Activated CD4-positive, alpha-beta T cell treated with anti-CD3 and anti-CD28 coated beads for 48 hours (primary cell): ENCODE measurements around the gene ACY1.

Experiments
- DNase-seq: peaks from one replicate; pipeline ENCODE4 v3.0.0-alpha.2; 2020

The ACY1 gene

DNA sequence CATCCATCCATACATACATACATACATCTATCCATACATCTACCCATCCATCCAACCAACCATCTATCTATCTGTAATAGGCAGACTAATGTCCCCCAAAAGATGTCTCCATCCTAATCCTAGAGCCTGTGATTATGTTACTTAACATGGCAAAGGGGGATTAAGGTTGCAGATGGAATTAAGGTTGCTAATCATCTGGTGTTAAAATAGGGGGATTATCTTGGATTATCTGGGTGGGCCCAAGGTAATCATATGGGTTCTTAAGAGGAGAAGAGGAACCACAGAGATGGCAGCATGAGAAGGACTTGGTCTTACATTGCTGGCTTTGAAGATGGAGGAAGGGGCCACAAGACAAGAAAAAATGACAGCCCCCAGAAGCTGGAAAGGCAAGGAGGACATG lies 27.1 kb downstream of the ACY1 start:
- no peak for DNase-seq

DNA sequence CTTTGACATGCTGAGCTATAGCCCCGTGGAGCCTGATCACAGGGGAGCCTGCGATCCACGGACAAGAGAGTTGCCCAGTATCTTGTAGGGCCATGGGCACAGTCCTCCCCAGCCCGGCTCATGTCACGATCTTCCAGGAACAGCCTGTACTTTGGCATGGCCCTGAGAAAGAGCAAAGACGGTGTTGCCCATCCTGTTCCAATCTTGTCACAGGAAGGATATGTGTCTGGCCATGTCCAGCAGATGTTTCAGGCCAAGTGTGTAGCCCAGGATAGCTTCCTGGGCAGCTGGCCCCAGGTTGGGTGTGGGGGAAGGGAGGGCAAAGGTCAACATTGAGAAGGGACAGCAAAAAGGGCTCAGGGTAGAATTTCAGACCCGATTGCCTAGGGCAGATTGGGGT lies 29.4 kb downstream of the ACY1 start:
- no peak for DNase-seq

DNA sequence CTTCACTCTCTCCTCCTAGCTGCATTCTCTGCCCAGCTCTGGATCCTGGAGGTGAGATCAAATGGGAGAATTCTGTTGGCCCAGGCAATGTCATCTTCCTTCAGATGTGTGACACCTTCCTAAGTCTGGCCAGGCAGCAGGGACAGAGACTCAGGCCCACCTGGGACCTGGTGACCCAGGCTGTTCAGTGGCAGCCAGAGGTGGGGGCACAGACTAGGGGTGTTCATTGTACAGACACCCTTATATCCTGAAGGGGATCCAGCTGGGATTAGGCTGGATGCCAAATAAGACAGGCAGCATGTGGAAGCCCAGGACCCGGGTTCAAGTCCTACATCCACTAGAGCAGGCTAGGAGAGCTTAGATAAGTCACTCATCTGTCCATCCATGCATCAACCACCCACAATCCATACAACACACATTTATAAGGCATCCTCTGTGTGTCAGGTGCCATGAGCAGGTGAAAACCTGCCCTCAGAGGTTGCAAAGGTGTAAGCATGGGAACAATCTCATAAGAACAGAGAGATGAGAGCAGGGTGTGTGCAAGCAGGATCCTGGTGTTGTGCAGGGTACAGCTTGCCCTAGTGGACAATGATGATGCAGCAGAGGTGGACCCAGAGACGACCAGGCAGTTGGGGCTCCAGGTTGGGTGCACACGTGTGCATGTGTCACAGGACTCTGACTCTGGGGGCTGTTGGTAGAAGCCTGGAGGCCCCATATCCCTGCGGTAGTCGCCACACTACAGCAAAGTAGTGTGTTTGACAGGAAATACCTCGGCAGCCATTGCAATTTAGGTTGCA lies 30.7 kb downstream of the ACY1 start:
- no peak for DNase-seq

DNA sequence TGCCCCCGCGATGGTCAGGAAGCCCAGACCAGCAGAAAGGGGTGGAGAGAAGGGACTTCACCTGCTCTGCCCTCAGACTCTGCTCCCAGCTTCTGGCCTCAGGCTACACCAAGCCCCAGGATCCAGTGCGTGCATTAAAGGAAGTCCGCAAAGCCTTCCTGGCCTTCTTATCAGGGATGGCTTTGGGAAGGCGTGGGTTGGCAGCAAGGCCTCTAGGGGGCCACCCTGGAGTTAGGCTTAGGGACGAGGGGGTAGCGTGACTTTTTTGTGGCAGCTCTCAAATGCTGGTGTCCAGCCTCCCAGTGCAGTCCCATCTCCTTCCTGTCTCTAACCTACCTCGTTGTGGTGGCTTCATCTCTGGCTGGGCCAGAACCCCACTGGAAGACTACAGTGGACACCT lies 31.3 kb downstream of the ACY1 start:
- no peak for DNase-seq

DNA sequence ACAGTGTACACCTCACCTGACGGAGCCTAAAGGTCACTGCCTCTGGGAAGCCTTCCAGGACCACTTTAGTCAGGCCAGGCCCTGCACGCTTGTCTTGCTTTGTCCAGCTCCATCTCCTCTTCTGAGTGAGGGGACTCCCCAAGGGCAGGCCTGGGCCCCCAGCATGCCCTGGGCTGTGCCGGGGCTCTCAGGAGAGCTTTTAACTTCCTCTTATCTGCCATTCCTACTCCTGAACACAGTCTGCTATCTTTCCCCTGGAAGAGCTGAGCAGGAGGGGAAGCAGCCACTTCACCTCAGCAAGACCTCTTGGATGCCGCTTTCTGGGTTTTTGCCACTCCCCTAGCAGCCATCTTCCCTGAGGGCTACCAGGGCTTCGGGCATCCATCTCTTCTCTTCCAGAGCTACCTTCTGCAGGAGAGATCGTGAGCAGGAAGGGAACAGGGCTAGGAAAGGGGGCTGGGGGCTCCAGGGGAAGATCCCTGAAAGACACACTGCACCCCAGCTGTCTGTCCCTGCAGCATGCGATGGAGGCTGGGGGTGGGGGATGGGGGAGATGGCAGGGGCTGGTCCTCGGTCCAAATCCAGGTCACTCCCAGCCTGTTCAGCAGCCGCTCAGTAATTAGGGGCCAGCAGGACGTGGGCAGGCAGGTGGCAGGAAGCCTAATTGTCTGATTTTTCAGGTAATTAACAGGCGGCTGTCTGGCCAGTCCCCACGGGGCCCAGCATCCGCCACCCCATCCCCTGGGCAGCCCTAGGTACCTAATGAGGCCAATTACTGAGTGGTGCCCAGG lies 32.3 kb downstream of the ACY1 start:
- no peak for DNase-seq

DNA sequence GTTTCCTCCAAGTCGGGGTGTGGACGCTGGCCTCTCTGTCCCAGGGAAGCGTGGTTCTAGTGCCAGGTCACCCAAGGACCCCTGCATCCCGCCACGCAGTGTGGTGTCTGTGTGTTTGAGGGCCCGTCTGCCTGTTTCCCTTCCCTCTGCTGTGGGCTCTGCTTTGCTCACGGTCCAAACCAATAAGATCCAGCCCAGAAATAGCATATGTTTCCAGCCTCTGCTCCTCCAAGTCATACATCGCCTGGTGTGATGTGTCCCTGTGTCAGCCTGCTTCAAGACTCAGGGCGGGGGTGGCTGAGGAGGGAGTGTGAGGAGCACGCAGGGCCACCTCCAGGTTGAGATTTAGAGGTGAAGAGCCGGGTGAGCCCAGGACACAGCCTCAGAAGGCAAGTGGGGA lies 34.3 kb downstream of the ACY1 start:
- no peak for DNase-seq

DNA sequence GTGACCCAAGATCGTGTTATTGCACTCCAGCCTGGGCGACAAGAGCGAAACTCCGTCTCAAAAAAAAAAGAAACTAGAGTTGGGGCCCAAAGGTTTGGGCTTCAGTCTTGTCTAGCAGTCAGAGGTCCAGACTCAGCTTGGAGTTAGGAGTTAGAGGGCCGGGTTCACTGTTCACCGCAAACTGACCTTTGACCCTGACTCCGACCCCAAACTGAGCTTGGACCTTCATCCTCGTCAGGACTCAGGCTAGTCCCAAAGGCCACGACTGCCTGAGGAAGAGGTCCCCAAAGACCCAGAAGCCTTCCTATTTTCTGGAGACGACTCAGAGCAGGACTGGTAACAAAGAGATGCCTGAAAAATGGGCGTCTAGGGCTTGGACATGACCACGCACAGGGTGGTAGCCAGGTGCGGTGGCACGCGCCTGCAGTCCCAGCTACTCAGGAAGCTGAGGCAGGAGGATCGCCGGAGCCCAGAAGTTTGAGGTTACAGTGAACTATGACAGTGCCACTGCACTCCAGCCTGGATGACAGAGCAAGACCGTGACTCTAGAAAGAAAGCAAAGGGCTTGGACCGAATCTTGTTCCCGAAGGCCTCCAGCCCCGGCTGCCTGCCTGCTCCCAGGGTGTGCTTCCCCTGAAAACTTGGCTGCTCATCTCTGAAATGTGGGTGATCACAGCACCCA lies 35.1 kb downstream of the ACY1 start:
- DNase-seq, result no peak

DNA sequence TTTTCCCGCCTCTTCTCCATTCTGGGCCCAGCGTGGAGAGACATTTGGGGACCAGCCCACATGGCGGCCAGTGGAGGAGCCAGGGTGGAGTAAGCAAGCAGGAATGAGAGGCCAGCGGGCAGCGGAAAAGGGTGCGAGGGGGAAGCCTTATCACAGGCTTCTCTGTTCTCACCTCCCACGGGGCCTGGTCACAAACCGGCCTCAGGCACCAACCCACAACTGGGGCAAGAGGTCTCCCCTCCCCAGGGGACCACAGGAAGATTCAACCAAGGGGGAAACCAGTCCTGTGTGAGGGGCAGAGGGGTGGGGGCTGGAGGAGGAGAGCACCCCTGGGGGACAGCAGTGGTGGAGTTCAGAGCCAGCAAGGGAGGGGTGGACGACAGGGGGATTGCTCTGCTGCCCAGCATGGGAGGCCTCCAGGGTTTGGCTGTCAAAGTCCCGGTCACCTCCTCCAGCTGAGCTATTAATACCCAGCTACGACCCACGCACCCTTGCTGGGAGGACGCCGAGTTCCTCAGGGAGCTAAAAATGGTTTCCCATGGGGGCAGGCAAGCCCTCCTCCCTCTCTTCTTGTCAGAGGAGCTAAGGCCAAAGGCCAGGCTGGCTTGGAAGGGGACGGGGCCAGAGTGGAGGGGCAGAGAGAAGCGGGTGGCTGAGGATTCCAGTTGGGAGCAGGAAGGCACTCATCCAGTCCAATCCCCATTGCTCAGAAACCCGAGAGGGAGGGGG lies 36.2 kb downstream of the ACY1 start:
- no peak for DNase-seq

DNA sequence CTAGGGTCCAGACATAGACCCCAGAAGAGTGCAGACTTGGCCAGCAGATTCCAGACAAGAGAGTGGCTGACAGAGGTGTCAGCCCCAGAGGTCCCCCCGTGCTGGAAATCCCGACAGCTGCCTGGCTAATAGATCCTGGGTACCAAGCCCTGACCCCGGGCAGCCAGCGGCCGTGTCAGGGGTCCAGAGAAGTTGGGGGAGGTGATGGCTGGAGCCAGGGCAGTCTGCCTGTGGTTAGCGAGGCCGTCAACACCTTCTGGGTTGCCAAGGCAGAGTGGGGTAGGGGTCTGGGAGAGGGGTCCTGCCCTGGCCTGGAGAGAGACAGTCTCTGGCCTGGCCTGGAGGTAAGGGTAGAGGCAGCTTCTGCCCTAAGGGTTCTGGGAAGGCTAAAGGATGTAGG lies 37.5 kb downstream of the ACY1 start:
- DNase-seq, result no peak

DNA sequence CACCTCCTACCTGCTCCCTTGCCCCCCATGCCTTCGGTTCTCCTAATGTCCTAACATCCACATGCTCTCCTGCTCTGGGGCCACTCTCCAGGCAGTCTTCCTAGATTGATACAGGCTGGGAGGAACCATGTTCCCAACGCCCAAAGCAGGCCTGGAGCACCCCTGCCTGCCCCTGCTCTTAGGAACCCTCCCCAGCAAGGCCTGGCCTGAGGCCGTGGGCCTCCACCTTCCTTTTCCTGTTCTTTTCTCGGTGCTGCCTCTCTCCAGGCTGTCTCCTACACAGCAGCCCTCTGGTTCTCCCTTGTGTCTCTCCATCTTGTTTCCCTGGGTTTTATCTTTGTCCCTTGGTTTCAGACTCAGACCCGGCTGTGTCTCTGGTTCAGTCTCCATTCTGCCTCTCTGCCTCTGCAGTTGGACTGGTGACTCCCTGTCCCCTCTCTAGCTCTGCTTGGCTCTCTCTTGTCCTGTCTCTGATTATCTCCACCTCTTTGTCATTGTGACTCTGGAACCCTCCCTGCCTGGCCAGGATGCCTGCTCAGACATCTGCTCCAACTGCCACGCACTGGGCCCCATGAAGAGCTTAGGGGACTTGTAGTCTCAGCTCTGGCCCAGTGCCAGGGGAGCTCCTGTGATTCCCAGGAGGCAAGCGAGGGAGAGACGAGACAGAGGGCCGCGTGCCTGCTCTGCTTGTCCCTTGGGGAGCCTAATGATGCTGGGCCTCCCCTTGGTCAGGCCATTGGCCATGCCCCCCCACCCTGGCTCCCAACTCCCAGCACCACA lies 38.3 kb downstream of the ACY1 start:
- no peak for DNase-seq

DNA sequence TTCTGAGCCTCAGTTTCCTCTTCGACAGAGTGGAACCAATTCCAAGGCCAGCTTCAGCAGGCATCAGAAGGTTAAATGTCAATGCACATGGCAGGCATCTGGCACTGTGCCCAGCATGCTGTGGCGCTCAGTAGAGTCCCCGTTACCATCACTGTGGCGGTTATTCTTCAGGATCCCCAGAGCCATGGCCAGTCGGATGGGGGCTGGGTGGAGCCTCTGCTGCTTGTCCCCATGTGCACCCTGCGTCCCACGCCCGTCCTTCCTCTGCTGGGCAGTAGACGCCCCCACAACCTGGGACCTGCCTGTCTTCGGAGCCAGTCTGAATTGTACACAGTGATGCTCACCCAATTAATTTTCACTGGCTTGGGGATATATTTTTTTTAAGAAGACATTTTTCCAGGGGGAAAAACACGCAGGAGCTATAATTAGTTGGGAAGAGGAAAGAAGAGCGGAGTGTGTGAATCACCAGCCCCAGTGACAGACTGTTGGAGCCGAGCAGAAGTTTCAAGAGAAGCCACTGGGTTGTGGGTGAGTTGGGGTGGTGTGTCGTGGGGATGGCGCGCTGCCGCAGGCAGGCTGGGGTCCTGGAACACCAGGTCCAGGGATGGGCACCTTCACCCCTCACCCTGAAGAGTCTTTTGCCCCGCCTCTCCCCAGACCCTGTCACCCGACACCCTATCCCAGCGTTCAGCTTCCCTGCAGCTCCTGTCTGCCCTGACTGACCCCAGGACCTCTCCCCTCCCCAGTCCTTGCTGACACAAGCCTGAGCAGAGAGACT lies 39.2 kb downstream of the ACY1 start:
- DNase-seq, result no peak

DNA sequence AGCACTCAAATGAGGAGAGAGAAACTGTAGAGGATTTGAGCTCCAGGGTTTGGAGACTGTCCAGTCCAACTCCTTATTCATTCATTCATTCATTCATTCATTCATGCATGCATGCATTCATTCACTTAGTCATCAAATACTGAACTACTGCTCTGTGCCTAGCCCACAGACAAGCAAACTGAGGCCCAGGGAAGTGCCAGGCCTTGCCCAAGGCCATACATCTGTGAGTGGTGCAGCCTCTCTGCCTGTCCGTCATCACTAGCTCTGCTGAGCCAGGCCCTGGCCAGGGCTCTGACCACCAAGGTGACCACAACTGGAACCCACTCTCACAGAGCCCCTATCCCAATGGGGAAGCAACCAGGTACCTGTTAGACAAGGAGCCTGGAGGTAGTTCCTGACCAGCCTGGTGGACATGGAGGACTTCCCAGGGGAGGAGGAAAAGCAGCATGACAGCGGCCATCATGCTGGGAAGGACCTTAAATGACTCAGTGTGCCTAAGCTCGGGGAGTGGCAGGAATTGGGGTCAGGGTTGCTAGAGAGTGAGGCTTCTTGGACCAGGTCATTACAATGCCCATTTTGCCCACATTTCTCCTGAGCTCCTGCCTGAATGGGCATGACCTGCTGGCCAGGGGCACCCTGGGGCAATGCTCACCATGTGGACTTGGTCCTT lies 39.9 kb downstream of the ACY1 start:
- DNase-seq, result no peak

DNA sequence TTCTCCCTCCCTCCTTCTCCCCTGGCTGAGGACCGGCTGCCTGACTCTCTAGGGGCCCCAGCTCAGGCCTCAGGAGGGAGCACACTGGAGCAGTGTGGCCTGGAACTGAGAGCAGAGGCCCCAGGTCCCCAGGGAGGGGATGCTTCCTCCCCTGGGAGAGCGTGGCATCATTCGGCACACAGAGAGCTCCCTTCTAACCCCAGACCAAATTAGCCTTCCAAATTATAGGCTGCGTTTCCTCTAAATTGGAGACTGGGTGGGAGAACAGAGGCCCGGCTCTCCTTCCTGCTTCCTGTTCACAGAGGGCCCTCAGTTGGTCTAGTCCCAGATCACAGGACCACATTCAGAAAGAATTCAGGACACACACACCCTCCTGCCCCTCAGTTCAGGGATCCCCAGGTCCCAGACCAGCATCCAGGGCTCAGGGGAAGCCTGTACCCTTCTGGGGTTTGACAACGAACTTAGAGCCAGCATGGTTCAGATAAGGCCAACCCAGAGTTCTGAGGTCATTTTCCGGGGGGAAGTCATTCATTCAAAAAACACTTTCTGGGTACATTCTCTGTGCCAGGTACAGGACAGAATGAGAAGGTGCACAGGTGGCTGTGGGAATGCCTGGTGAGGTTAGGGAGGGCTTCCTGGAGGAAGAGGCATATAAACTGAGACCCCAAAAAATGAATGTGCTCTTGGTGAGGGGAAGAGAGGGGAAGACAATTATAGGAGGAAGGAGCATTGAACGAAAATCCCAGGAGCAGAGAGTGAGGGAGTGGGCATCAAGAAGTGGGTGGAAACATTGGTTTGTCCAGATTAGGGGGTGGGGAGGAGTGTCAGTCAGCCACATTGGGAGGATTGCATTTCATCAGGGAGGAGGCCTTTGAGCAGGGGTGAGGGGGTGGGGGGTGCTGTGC lies 40.8 kb downstream of the ACY1 start:
- no peak for DNase-seq

DNA sequence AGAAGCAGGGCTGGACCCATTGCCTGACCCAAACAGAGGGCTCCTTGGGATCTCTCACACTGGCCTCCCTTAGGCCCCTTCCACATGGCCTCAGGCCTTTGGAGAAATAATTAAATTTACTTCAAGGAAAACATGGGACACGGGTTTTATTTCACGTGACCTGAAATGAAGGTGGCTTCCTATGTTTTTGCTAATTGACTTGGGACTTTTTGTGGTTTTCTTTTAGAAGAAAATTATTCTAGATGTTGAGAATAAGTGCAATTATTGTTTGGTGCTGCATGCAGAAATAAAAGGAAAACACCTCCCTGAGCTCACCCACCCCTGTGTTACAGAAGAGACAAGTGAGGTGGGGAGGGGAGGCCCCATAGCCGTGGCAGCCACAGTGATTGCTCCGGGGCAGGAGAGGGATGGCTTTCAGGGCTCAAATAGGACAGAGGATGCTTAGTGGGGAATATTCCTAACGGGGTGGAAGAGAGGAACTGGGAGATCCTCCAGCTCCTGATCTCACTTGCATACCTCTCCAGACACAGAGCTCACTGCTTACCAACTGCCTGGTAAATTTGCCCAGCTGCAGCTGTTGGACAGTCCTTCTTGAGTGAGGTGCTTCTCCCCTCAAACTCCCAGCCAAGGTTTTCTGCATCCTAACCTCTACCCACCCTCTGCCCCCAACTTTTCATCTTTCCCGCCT lies 41.6 kb downstream of the ACY1 start:
- DNase-seq, result no peak

DNA sequence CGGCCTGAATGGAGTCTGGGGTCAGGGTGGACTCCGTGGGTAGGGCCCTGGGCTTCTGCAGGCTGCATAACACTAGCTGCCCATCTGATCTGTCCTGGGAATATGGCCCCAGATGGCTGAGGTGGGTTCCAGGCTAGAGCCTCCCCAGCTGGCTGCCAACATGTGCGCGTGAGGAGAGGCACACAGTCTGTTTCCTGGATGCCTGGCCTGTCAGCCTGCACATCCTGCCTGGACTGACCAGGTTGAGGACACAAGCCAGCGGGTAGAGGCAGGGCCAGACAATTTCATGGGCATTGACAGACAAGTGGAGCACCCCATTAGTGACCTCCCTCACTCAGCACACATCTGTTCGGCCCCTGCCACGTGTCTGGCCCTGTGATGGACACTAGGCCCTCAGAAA lies 42.1 kb downstream of the ACY1 start:
- DNase-seq, result no peak

DNA sequence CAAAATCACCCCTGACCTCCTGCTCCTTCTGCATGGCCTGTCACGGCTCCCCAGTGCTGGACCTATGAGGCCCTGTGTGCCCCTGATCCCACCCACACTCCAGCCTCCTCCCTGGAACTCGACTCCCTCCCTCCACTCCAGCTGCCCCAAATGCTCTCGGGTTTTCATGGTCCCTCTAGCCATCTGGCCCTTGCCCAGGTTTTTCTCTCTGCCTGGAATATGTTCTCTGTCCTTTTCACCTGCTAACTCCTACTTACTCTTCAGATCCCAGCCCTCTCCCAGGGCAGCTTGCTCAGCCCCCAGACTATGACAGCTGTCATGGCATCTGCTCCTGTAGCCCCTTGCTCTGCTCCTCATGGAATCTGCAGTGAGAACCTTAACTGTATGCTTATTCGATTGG lies 42.7 kb downstream of the ACY1 start:
- DNase-seq, result no peak

DNA sequence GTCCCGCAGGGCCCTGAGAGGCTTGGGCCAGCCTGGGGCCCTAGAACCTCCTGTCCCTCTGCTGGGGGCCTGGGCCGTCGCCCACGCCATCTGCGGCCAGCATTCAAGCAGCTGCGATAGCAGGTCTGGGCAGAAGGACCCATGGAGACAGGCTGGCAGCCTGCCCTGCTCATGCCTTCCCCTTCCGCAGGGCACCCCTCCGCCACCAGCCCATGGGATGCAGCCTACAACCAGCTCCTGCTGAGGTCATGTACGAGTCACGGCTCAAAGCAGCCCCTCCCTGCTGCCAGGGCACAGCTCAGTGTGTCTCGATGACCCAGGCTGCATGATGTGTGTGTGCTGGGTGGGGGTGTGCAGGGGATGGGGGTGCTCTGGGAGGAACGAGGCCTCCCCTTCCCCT lies 45.2 kb downstream of the ACY1 start:
- no peak for DNase-seq

DNA sequence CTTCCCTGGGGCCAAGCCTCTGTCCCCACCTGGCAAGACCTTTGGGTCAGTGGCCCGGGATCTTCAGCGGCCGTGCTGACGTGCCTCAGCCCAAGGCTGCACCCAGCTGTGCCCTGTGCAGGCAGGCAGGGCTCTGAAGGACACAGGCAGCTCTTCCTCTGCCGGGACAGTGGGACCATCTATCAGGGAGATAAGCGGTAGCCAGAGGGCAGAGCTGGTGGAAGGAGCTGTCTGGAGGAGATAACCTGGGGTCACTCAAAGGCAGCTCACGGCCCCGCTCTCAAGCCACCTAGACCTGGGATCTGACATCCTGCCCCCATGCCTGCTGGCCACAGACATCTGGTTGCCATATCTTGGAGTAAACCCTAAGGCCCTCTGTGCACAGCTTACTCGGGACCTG lies 45.7 kb downstream of the ACY1 start:
- no peak for DNase-seq

DNA sequence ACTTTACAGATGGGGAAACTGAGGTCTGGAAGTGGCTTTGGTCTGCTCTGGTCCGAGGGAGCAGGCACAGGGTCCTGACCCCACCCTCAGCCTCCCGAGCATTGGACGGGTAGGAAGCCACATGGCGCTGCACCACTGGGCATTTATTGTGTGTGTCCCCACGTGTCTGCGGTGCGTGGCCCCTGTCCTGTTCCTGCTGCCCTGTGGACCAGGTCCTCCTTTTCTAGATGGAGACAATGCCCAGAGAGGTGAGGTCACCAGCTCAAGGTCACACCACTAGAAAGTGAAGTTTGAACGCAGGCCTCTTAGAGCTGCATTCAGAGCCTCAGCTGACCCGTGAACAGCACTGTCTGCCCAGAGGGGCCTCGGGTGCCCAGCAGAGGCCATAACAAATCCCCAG lies 46.2 kb downstream of the ACY1 start:
- DNase-seq, result no peak
